IPS-11a (cell line): ENCODE data around the gene AUTS2.

Source experiments
- H3K4me3 ChIP-seq: one replicate; pipeline ENCODE4 v1.5.1; 2013; ENCODE audit warnings: low read depth, low read length, control low read depth

AUTS2 gene

GRCh38 chr7:70735313-70735712, 1137.0 kb downstream of the AUTS2 start:
- H3K4me3 ChIP-seq, result no peak overlapping the region

- H3K4me3 ChIP-seq, result no peak overlapping the region
Measured at GRCh38 chr7:70736715-70737460, 1138.6 kb downstream of the AUTS2 start.

- H3K4me3 ChIP-seq, result no peak overlapping the region
Measured at GRCh38 chr7:70738151-70738885, 1140.0 kb downstream of the AUTS2 start.

GRCh38 chr7:70739646-70740210, 1141.5 kb downstream of the AUTS2 start:
- no peak overlapping the region for H3K4me3 ChIP-seq

- no peak overlapping the region for H3K4me3 ChIP-seq
Measured at GRCh38 chr7:70741666-70742065, 1143.4 kb downstream of the AUTS2 start.

GRCh38 chr7:70743531-70744325, 1145.5 kb downstream of the AUTS2 start:
- H3K4me3 ChIP-seq, result no peak overlapping the region

- no peak overlapping the region for H3K4me3 ChIP-seq
Measured at GRCh38 chr7:70744492-70744891, 1146.2 kb downstream of the AUTS2 start.

- no peak overlapping the region for H3K4me3 ChIP-seq
Measured at GRCh38 chr7:70749831-70750230, 1151.6 kb downstream of the AUTS2 start.

- no peak overlapping the region for H3K4me3 ChIP-seq
Measured at GRCh38 chr7:70751895-70752294, 1153.6 kb downstream of the AUTS2 start.

GRCh38 chr7:70752794-70753241, 1154.5 kb downstream of the AUTS2 start:
- no peak overlapping the region for H3K4me3 ChIP-seq

- H3K4me3 ChIP-seq, result no peak overlapping the region
Measured at GRCh38 chr7:70756789-70757188, 1158.5 kb downstream of the AUTS2 start.

GRCh38 chr7:70758646-70759045, 1160.4 kb downstream of the AUTS2 start:
- no peak overlapping the region for H3K4me3 ChIP-seq

- H3K4me3 ChIP-seq, result no peak overlapping the region
Measured at GRCh38 chr7:70759674-70760073, 1161.4 kb downstream of the AUTS2 start.

GRCh38 chr7:70761711-70762328, 1163.5 kb downstream of the AUTS2 start:
- H3K4me3 ChIP-seq, result no peak overlapping the region

- no peak overlapping the region for H3K4me3 ChIP-seq
Measured at GRCh38 chr7:70762696-70763095, 1164.4 kb downstream of the AUTS2 start.

- no peak overlapping the region for H3K4me3 ChIP-seq
Measured at GRCh38 chr7:70763961-70764691, 1165.9 kb downstream of the AUTS2 start.

- H3K4me3 ChIP-seq, result no peak overlapping the region
Measured at GRCh38 chr7:70764701-70765208, 1166.5 kb downstream of the AUTS2 start.

GRCh38 chr7:70765651-70766050, 1167.4 kb downstream of the AUTS2 start:
- H3K4me3 ChIP-seq, result no peak overlapping the region

- H3K4me3 ChIP-seq, result no peak overlapping the region
Measured at GRCh38 chr7:70766109-70766508, 1167.8 kb downstream of the AUTS2 start.

- no peak overlapping the region for H3K4me3 ChIP-seq
Measured at GRCh38 chr7:70766694-70767093, 1168.4 kb downstream of the AUTS2 start.
